Measurements from ENCODE around the gene TP73. TPM values are rescaled to one million over a fixed set of nuclear protein-coding genes. Genes with fewer than 3 reads are reported as not detected.
"Not testable (repeated sequence)": the region's sequence is repeated elsewhere in the genome, so short reads cannot be mapped to it uniquely, and the experiment has no call there.

TP73 gene
- total and polyA plus RNA-seq, 2 donors (not counting 1 experiment from before 2014, with no cell fraction given), result 1.2 to 2.4 TPM

DNA sequence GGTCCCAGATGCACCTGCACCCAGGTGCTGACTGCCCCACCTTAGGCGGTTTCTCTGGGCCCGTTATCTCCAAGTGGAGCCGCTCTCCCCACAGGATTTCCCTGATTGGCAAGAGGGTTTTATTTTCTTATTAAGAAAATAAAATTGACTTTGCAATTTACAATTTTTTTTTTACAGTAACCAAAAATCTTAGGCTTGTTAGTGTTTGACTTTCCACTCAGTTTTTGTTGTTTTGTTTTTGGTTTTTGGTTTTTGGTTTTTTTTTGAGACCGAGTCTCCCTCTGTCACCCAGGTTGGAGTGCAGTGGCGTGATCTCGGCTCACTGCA, 95.2 kb downstream of the TP73 start:
- peak overlapping the region; percentile 83 for H3K9ac ChIP-seq (ENCODE audit: low read length)
- TF ChIP-seq EZH2 (IDR thresholded peaks at IDR 0.05; ENCODE audit: borderline replicate concordance, insufficient read depth, low read depth, low read length, poor library complexity, severe bottlenecking), result no peak
- TF ChIP-seq, protein P1, sequence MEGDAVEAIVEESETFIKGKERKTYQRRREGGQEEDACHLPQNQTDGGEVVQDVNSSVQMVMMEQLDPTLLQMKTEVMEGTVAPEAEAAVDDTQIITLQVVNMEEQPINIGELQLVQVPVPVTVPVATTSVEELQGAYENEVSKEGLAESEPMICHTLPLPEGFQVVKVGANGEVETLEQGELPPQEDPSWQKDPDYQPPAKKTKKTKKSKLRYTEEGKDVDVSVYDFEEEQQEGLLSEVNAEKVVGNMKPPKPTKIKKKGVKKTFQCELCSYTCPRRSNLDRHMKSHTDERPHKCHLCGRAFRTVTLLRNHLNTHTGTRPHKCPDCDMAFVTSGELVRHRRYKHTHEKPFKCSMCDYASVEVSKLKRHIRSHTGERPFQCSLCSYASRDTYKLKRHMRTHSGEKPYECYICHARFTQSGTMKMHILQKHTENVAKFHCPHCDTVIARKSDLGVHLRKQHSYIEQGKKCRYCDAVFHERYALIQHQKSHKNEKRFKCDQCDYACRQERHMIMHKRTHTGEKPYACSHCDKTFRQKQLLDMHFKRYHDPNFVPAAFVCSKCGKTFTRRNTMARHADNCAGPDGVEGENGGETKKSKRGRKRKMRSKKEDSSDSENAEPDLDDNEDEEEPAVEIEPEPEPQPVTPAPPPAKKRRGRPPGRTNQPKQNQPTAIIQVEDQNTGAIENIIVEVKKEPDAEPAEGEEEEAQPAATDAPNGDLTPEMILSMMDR (IDR thresholded peaks at IDR 0.05), result no peak
- H3K9me3 ChIP-seq (ENCODE audit: control extremely low read depth in 1 of 3, control insufficient read depth in 2 of 3, insufficient read depth in 1 of 3, low read length in 2 of 3), result no peaks in the 10 kb centered on the region
- WGBS (ENCODE audit: insufficient coverage), result 100% methylated on average over 1 of the region's 6 CpGs
- H3K4me3 ChIP-seq (ENCODE audit: control extremely low read depth in 1 of 5, extremely low read depth in 1 of 5, insufficient read depth in 1 of 5, low read depth in 2 of 5, low read length in 4 of 5), result peak overlapping the region; percentile 34 to 74 (median 71)
- no peaks in the 10 kb centered on the region for H4K20me1 ChIP-seq (ENCODE audit: control insufficient read depth, insufficient read depth, low read length, poor library complexity, severe bottlenecking)
- peaks cover 0 to 3% of the 10 kb centered on the region in 2 experiments for H3K36me3 ChIP-seq (replicated peaks in 1 of 2; ENCODE audit: control extremely low read depth in 1 of 2, control insufficient read depth in 1 of 2, extremely low read depth in 1 of 2, insufficient read depth in 2 of 2, low read length in 1 of 2)
- peak overlapping the region; percentile 96 for H3K4me2 ChIP-seq (replicated peaks; ENCODE audit: low read depth, low read length, poor library complexity, severe bottlenecking)
- Mint-ChIP-seq H3K27me3 (peaks cover 9% of the 10 kb centered on the region), H3K4me3 (peak overlapping the region; percentile 90), H3K4me1 (peaks cover 27% of the 10 kb centered on the region), H3K27ac (peak overlapping the region; percentile 56), H3K9me3 (ENCODE audit: insufficient read depth) (no peaks in the 10 kb centered on the region)
- no peaks in the 10 kb centered on the region for H3K79me2 ChIP-seq (ENCODE audit: control insufficient read depth, insufficient read depth, low read length)
- DNase-seq (no peak), ATAC-seq (ENCODE audit: low read depth) (no peak)
- intact Hi-C loops (cut with micrococcal nuclease), result loop anchor here (1.0 kb wide), 2 partner anchors 25 to 49 kb away; partner anchors contain the start of genes LRRC47 and SMIM1
- ChIA-PET POLR2A (no interaction called here), CTCF (no interaction called here)
- peak overlapping the region; percentile 81 for H2AFZ ChIP-seq (ENCODE audit: insufficient read depth, low read depth, low read length, poor library complexity, severe bottlenecking)
- H3K27me3 ChIP-seq (replicated peaks in 1 of 4; ENCODE audit: control extremely low read depth in 1 of 4, control insufficient read depth in 3 of 4, insufficient read depth in 4 of 4, low read length in 3 of 4), result peaks cover 0 to 4% (median 0%) of the 10 kb centered on the region in 4 experiments
- H3K27ac ChIP-seq (ENCODE audit: low read length in 2 of 2), result peak overlapping the region in 1 of 2 donors; percentile 72
- peaks cover 9 to 18% of the 10 kb centered on the region in 2 donors for H3K4me1 ChIP-seq (ENCODE audit: control insufficient read depth in 2 of 2, insufficient read depth in 2 of 2, low read length in 2 of 2)

DNA sequence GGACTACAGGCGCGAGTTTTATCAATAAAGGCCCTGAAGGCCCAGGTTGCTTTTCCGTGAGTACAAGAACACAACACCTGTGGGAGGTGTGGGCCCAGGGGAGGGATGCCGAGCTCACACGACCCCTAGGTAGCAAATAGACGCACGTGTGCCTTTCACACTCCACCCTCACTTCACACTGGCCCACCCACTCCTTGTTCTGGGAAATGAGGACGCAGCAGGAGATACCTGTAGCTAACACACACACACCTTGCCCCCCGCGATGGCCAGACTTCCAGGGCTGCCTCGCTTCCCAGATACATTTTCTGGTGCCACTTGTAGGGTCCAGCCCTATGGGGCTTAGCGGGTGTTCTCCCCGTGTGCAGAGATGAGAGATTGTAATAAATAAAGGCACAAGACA, 95.6 kb downstream of the TP73 start:
- peaks cover 9 to 18% of the 10 kb centered on the region in 2 donors for H3K4me1 ChIP-seq (ENCODE audit: control insufficient read depth in 2 of 2, insufficient read depth in 2 of 2, low read length in 2 of 2)
- H3K9me3 ChIP-seq (ENCODE audit: control extremely low read depth in 1 of 3, control insufficient read depth in 2 of 3, insufficient read depth in 1 of 3, low read length in 2 of 3), result no peaks in the 10 kb centered on the region
- no peaks in the 10 kb centered on the region for H3K79me2 ChIP-seq (ENCODE audit: control insufficient read depth, insufficient read depth, low read length)
- peaks cover 0 to 7% (median 0%) of the 10 kb centered on the region in 4 experiments for H3K27me3 ChIP-seq (replicated peaks in 1 of 4; ENCODE audit: control extremely low read depth in 1 of 4, control insufficient read depth in 3 of 4, insufficient read depth in 4 of 4, low read length in 3 of 4)
- Mint-ChIP-seq H3K4me3 (peak overlapping the region; percentile 90), H3K4me1 (peaks cover 27% of the 10 kb centered on the region), H3K9me3 (ENCODE audit: insufficient read depth) (no peaks in the 10 kb centered on the region), H3K27me3 (peaks cover 9% of the 10 kb centered on the region), H3K27ac (no peak overlapping the region)
- H4K20me1 ChIP-seq (ENCODE audit: control insufficient read depth, insufficient read depth, low read length, poor library complexity, severe bottlenecking), result no peaks in the 10 kb centered on the region
- intact Hi-C loops (cut with micrococcal nuclease), result loop anchor here (1.0 kb wide), 2 partner anchors 24 to 48 kb away; partner anchors contain the start of genes LRRC47 and SMIM1
- H3K36me3 ChIP-seq (replicated peaks in 1 of 2; ENCODE audit: control extremely low read depth in 1 of 2, control insufficient read depth in 1 of 2, extremely low read depth in 1 of 2, insufficient read depth in 2 of 2, low read length in 1 of 2), result no peaks in the 10 kb centered on the region
- ChIA-PET POLR2A (no interaction called here), CTCF (no interaction called here)
- peak overlapping the region; percentile 83 for H3K9ac ChIP-seq (ENCODE audit: low read length)
- 100% methylated on average over 4 of the region's 13 CpGs for WGBS (ENCODE audit: insufficient coverage)
- TF ChIP-seq EZH2 (IDR thresholded peaks at IDR 0.05; ENCODE audit: borderline replicate concordance, insufficient read depth, low read depth, low read length, poor library complexity, severe bottlenecking), result no peak
- DNase-seq (no peak), ATAC-seq (ENCODE audit: low read depth) (no peak)
- H2AFZ ChIP-seq (ENCODE audit: insufficient read depth, low read depth, low read length, poor library complexity, severe bottlenecking), result peak overlapping the region; percentile 81
- H3K27ac ChIP-seq (ENCODE audit: low read length in 2 of 2), result no peak overlapping the region
- H3K4me2 ChIP-seq (replicated peaks; ENCODE audit: low read depth, low read length, poor library complexity, severe bottlenecking), result peak overlapping the region; percentile 96
- peak overlapping the region in 2 of 5 experiments; percentile 71 to 74 for H3K4me3 ChIP-seq (ENCODE audit: control extremely low read depth in 1 of 5, extremely low read depth in 1 of 5, insufficient read depth in 1 of 5, low read depth in 2 of 5, low read length in 4 of 5)

DNA sequence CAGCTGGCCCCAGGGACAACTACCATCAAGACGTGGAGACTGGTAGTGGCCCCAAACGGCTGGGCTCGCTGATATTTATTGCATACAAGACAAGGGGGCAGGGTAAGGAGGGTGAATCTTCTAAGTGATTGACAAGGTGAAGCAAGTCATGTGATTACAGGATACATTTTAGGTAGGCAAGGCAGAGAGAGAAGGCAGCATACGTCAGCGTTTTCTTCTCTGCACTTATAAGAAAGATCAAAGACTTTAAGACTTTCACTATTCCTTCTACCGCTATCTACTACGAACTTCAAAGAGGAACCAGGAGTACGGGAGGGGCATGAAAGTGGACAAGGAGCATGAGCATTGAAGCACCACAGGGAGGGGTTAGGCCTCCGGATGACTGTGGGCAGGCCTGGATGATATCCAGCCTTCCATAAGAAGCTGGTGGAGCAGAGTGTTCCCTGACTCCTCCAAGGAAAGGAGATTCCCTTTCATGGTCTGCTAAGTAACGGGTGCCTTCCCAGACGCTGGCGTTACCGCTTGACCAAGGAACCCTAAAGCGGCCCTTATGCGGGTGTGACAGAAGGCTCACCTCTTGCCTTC, 96.1 kb downstream of the TP73 start:
- CTCF ChIA-PET, result interaction anchor here (1.1 kb wide), 1 partner anchor 24 kb away, joined by 4 read pairs; no protein-coding TSS in a partner anchor
- H3K9ac ChIP-seq (ENCODE audit: low read length); H4K20me1 ChIP-seq (ENCODE audit: control insufficient read depth, insufficient read depth, low read length, poor library complexity, severe bottlenecking); H3K4me2 ChIP-seq (replicated peaks; ENCODE audit: low read depth, low read length, poor library complexity, severe bottlenecking); POLR2A ChIA-PET; H3K9me3 ChIP-seq (ENCODE audit: control extremely low read depth in 1 of 3, control insufficient read depth in 2 of 3, insufficient read depth in 1 of 3, low read length in 2 of 3); H3K27ac Mint-ChIP-seq; H3K36me3 ChIP-seq (replicated peaks in 1 of 2; ENCODE audit: control extremely low read depth in 1 of 2, control insufficient read depth in 1 of 2, extremely low read depth in 1 of 2, insufficient read depth in 2 of 2, low read length in 1 of 2); H3K27me3 ChIP-seq (replicated peaks in 1 of 4; ENCODE audit: control extremely low read depth in 1 of 4, control insufficient read depth in 3 of 4, insufficient read depth in 4 of 4, low read length in 3 of 4); H3K79me2 ChIP-seq (ENCODE audit: control insufficient read depth, insufficient read depth, low read length); ATAC-seq (ENCODE audit: low read depth); DNase-seq; H3K4me3 ChIP-seq (ENCODE audit: control extremely low read depth in 1 of 5, extremely low read depth in 1 of 5, insufficient read depth in 1 of 5, low read depth in 2 of 5, low read length in 4 of 5); H3K27ac ChIP-seq (ENCODE audit: low read length in 2 of 2); H3K27me3 Mint-ChIP-seq; intact Hi-C loops (cut with micrococcal nuclease); H3K9me3 Mint-ChIP-seq (ENCODE audit: insufficient read depth): not testable (repeated sequence)
- Histone ChIP-seq H3K4me1 (ENCODE audit: control insufficient read depth in 2 of 2, insufficient read depth in 2 of 2, low read length in 2 of 2) (peaks cover 9 to 18% of the 10 kb centered on the region in 2 donors), H2AFZ (ENCODE audit: insufficient read depth, low read depth, low read length, poor library complexity, severe bottlenecking) (peak overlapping the region; percentile 81)
- Mint-ChIP-seq H3K4me3 (peak overlapping the region; percentile 90), H3K4me1 (peaks cover 24% of the 10 kb centered on the region)
- 95% methylated on average over 4 of the region's 15 CpGs for WGBS (ENCODE audit: insufficient coverage)

Measured in B cell (primary cell).